GM13976 (cell line): ENCODE data around the gene LRRN3.

Experiments used
- DNase-seq: peaks from one replicate; pipeline ENCODE4 v3.0.0; 2012; ENCODE audit warnings: low spot score
- in situ Hi-C: fragments of 300-500 bp; cut with MboI; formaldehyde crosslinking; loops from one replicate; pipeline ENCODE4 v1.12.0; 2022; ENCODE audit warnings: low sequenced_read_pairs, mixed read lengths, inconsistent platforms; ENCODE audit not compliant: unreplicated experiment
- TF ChIP-seq, protein P1 (sequence below): IDR thresholded peaks from 2 replicates; pipeline ENCODE4 v1.5.1; 2012; ENCODE audit warnings: borderline replicate concordance, mild to moderate bottlenecking; ENCODE audit not compliant: insufficient read depth; ENCODE audit errors: extremely low read depth, missing control alignments, control extremely low read depth

The LRRN3 gene

DNA sequence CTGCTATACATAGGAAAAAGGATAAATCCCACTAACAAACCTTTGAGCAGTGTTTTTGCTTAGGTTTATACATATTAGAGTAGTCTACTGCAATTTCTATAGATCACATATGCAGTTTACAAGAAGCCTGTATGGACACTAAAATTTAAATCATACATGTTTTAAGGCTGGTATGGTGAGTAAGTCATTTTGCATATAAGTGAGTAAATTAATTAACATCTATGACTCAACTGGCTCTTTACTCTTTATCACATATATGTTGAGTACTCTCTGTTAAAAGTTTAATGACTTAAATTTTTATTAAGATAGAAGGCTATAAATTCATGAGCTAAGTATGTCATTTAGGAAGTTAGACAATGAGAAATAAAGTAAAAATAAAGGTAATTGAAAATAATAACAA is 69.4 kb downstream of the LRRN3 start:
- TF ChIP-seq, protein P1, sequence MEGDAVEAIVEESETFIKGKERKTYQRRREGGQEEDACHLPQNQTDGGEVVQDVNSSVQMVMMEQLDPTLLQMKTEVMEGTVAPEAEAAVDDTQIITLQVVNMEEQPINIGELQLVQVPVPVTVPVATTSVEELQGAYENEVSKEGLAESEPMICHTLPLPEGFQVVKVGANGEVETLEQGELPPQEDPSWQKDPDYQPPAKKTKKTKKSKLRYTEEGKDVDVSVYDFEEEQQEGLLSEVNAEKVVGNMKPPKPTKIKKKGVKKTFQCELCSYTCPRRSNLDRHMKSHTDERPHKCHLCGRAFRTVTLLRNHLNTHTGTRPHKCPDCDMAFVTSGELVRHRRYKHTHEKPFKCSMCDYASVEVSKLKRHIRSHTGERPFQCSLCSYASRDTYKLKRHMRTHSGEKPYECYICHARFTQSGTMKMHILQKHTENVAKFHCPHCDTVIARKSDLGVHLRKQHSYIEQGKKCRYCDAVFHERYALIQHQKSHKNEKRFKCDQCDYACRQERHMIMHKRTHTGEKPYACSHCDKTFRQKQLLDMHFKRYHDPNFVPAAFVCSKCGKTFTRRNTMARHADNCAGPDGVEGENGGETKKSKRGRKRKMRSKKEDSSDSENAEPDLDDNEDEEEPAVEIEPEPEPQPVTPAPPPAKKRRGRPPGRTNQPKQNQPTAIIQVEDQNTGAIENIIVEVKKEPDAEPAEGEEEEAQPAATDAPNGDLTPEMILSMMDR = no peak
- DNase-seq = no peak
- in situ Hi-C loops = no loop called here

DNA sequence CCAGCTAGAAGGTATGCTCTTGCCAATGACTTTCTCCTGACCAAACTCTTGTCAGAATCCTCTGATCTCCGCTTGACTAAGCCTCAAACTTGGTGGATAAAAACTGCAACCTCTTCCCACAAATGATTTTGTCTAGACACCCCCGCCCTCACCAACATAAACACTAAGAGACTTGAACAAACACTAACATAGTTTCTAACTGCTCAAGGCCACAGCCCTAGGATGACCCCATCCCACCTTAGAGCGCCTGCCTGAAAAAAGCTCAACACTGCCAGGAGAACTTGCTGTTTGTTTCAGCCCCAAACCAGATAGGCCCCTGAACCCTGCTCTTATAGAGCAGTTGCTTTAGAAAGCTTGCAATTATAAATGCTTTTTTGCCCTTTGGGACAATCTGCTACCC is 71.8 kb downstream of the LRRN3 start:
- DNase-seq = no peak
- in situ Hi-C loops = no loop called here
- TF ChIP-seq, protein P1 = no peak

DNA sequence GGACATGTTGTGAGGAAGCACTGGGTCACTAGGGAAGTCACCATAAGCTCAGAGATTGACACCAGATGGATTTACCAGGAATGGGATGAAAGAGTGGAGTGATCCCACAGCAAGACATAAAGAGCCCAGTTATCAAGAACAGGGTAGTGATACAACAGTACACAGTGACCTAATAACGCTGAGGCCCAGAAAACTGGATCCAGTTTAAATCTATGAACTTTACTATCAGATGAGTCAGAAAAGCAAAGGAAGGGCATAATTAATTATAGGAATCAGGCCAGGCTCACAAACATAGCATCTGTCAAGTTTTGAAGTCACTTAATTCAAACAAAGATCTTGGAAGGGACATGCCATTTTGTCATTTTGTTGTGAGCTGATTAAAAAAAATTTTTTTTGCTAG is 73.5 kb downstream of the LRRN3 start:
- no peak for DNase-seq
- TF ChIP-seq, protein P1 = no peak
- in situ Hi-C loops = no loop called here

DNA sequence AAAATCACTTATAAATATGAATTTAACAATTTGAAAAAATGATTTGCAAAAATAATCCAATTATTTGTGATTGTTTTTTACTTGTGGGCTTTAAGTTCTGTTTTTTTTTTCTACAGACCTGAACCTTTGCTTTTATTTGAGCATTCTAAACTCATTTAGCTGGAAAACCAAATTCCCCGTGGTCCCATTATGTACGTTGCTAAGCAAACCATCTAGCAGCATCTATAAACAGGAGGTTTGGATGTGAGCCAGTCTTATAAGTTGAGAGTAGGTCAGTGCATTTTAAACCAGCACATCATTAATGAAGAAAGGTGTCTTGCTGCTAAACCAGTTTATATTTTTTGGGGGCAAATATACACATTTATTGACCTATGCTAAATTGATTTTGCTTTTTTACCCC is 77.3 kb downstream of the LRRN3 start:
- no peak for DNase-seq
- in situ Hi-C loops = no loop called here
- TF ChIP-seq, protein P1 = no peak

DNA sequence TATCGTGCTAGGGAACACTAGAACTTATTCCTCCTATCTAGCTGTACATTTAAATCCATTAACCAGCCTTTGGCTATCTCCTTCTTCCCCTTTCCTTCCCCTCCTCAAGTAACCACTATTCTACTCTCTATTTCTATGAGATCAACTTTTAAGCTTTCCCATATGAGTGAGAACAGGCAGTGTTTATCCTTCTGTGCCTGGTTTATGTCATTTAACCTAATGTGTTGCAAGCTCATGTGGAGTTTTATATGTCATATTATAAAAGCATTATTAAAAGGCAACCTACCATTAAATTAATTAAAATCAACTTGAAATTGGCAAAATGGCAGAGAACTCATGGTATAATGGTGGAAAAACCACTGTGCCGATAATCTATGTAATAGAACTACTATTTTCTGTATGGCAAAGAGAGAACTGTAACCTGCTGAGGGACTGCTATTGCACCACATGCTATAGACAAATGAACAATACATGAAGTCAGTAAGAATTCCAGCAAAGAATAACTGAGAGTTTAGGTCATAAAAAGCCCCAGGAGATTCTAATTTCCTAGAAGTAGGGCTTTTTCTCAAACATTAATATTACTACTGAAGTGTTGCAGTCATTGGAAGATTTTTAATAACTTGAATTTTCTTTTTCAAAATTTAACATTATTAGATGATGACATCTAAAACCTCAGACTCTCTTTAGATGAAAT is 81.8 kb downstream of the LRRN3 start:
- in situ Hi-C loops = no loop called here
- TF ChIP-seq, protein P1 = no peak
- no peak for DNase-seq

DNA sequence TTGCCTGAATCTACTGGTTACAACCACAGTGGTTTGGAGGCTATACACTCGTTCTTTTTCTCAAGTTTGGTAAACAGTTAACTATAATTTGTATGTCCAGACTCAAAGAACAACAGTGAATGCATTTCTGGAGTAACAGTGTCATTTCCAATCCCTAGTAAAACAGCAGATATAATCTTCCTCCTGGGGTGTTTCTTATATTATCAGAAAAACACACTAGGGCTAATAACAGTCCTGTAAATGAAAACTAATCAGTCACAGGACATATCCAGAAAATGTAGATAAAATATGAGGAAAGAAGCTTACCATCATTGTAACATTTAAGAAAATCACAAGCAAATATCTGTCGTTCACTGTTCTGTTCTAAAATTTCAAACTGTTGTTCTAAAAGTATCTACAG is 82.6 kb downstream of the LRRN3 start:
- DNase-seq = no peak
- in situ Hi-C loops = no loop called here
- TF ChIP-seq, protein P1 = no peak
